GM23338 (cell line): Measurements from ENCODE around the gene SH3RF3. TPM values are rescaled to one million over a fixed set of nuclear protein-coding genes. Genes with fewer than 3 reads are reported as not detected.

ENCODE experiments used
- ATAC-seq: fragments of 200-7000 bp; cut with Tn5 transposase; 3 replicates; pipeline ENCODE4 v1.9.1; 2020
- DNase-seq: peaks from one replicate; pipeline ENCODE4 v3.0.0-alpha.2; 2015; ENCODE audit warnings: low spot score
- H2AFZ ChIP-seq: fragments of 200-600 bp; sonication (generic); 2 replicates; pipeline ENCODE4 v1.8.0; 2016; ENCODE audit warnings: antibody characterized with exemption, mild to moderate bottlenecking, moderate library complexity
- H3F3A ChIP-seq: fragments of 200-600 bp; sonication (generic); replicated peaks from 2 replicates; pipeline ENCODE4 v1.8.0; 2017; ENCODE audit warnings: antibody characterized with exemption, mixed run types, low read depth
- H3K27ac ChIP-seq: fragments of 200-600 bp; sonication (generic); 2 replicates; pipeline ENCODE4 v1.6.1; 2016; ENCODE audit warnings: low read depth
- H3K27me3 ChIP-seq: fragments of 200-600 bp; sonication (generic); 2 replicates; pipeline ENCODE4 v1.8.0; 2016; ENCODE audit warnings: mild to moderate bottlenecking, mixed run types, moderate library complexity; ENCODE audit not compliant: insufficient read depth
- H3K36me3 ChIP-seq: fragments of 200-600 bp; sonication (generic); 2 replicates; pipeline ENCODE4 v1.8.0; 2016; ENCODE audit warnings: mild to moderate bottlenecking; ENCODE audit not compliant: insufficient read depth
- H3K4me1 ChIP-seq: fragments of 200-600 bp; sonication (generic); 2 replicates; pipeline ENCODE4 v1.8.0; 2016; ENCODE audit warnings: mild to moderate bottlenecking, moderate library complexity; ENCODE audit not compliant: insufficient read depth
- H3K4me2 ChIP-seq: fragments of 200-600 bp; sonication (generic); 2 replicates; pipeline ENCODE4 v1.7.1; 2017; ENCODE audit warnings: mixed run types
- H3K4me3 ChIP-seq: fragments of 200-600 bp; sonication (generic); 2 replicates; pipeline ENCODE4 v1.6.1; 2016; ENCODE audit warnings: mixed run types
- H3K79me2 ChIP-seq: fragments of 200-600 bp; sonication (generic); replicated peaks from 2 replicates; pipeline ENCODE4 v1.8.0; 2017; ENCODE audit warnings: mild to moderate bottlenecking; ENCODE audit not compliant: insufficient read depth
- H3K9me2 ChIP-seq: fragments of 200-600 bp; sonication (generic); 2 replicates; pipeline ENCODE4 v1.8.0; 2017; ENCODE audit not compliant: insufficient read depth
- H4K20me1 ChIP-seq: fragments of 200-600 bp; sonication (generic); replicated peaks from 2 replicates; pipeline ENCODE4 v1.8.0; 2017; ENCODE audit warnings: mild to moderate bottlenecking; ENCODE audit not compliant: insufficient read depth
- H3K27ac Mint-ChIP-seq: 2 replicates; pipeline ENCODE4 v1.8.0; 2020; ENCODE audit warnings: inconsistent platforms, mild to moderate bottlenecking, moderate library complexity, mixed read lengths
- H3K27me3 Mint-ChIP-seq: 3 replicates; pipeline ENCODE4 v1.8.0; 2022; ENCODE audit warnings: low read depth, mild to moderate bottlenecking, moderate library complexity, mixed read lengths, inconsistent platforms; ENCODE audit not compliant: insufficient read depth, poor library complexity
- H3K36me3 Mint-ChIP-seq: 3 replicates; pipeline ENCODE4 v1.8.0; 2021; ENCODE audit warnings: low read depth, mild to moderate bottlenecking, inconsistent platforms, moderate library complexity, mixed read lengths
- H3K4me1 Mint-ChIP-seq: 3 replicates; pipeline ENCODE4 v1.8.0; 2020; ENCODE audit warnings: mild to moderate bottlenecking, inconsistent platforms, mixed read lengths
- H3K4me3 Mint-ChIP-seq: 3 replicates; pipeline ENCODE4 v1.8.0; 2021; ENCODE audit warnings: moderate library complexity, mild to moderate bottlenecking, inconsistent platforms, mixed read lengths
- H3K9me3 Mint-ChIP-seq: 3 replicates; pipeline ENCODE4 v1.8.0; 2020; ENCODE audit warnings: moderate library complexity, mild to moderate bottlenecking, inconsistent platforms, mixed read lengths
- CREB1 ChIP-seq: fragments of 250-450 bp; sonication (Bioruptor Pico); IDR thresholded peaks from 2 replicates; pipeline ENCODE4 v1.5.0; 2020; ENCODE audit warnings: low read depth, mild to moderate bottlenecking, moderate library complexity
- EZH2 ChIP-seq: fragments of 200-600 bp; sonication (generic); IDR thresholded peaks from one replicate; pipeline ENCODE4 v1.8.0; 2017; ENCODE audit warnings: antibody characterized with exemption, mild to moderate bottlenecking, low read depth; ENCODE audit not compliant: unreplicated experiment
- EZH2phosphoT487 ChIP-seq: fragments of 200-600 bp; sonication (generic); IDR thresholded peaks from one replicate; pipeline ENCODE4 v1.8.1; 2018; ENCODE audit warnings: antibody characterized with exemption; ENCODE audit not compliant: unreplicated experiment
- POLR2AphosphoS5 ChIP-seq: IDR thresholded peaks from 2 replicates; pipeline ENCODE4 v1.6.1; 2016; ENCODE audit warnings: antibody characterized with exemption, low read depth
- STAT1 ChIP-seq: IDR thresholded peaks from one replicate; pipeline ENCODE4 v1.6.1; 2016; ENCODE audit warnings: antibody characterized with exemption; ENCODE audit not compliant: unreplicated experiment
- ZNF331 ChIP-seq: fragments of 250-450 bp; sonication (Bioruptor Pico); IDR thresholded peaks from 2 replicates; pipeline ENCODE4 v1.5.0; 2020; ENCODE audit warnings: low read depth, mild to moderate bottlenecking, moderate library complexity
- ZNF462 ChIP-seq: fragments of 250-450 bp; sonication (Bioruptor Pico); IDR thresholded peaks from 2 replicates; pipeline ENCODE4 v1.5.0; 2020; ENCODE audit warnings: mild to moderate bottlenecking, moderate library complexity
- polyA plus RNA-seq: library from polyadenylated mRNA; unstranded; fragments of >200 nt; fragmentation: Nextera tagmentation; extraction: Ambion mirVana; gene quantifications from 2 replicates; pipeline ENCODE4 v1.2.1, GENCODE V29; 2016
- total RNA-seq: library from RNA; depleted of rRNA; stranded (reverse); fragments of >200 nt; shearing (Covaris generic); gene quantifications from 2 replicates; pipeline ENCODE4 v1.2.3, GENCODE V29; 2014
- TF ChIP-seq, protein P1 (sequence below), 2 experiments: fragments of 200-600 bp in 1 of 2; sonication (generic) in 1 of 2; conservative IDR thresholded peaks; 2 replicates each; pipeline versions ENCODE4 v1.5.1 to v1.6.1; 2016 to 2017; ENCODE audit warnings: antibody characterized with exemption in 2 of 2, low read depth in 2 of 2, mild to moderate bottlenecking in 2 of 2, moderate library complexity in 1 of 2

Gene SH3RF3
- total and polyA plus RNA-seq, 2 experiments from 2014 or later, result 0.11 to 0.63 TPM

GRCh38 chr2:109421101-109421500, 292.1 kb downstream of the SH3RF3 start:
- Mint-ChIP-seq H3K4me3 (no peak overlapping the region), H3K27ac (no peak overlapping the region), H3K4me1 (no peaks in the 10 kb centered on the region; the same call in 2 of the 3 replicates), H3K27me3 (peaks cover 7% of the 10 kb centered on the region), H3K9me3 (no peaks in the 10 kb centered on the region), H3K36me3 (no peaks in the 10 kb centered on the region)
- Histone ChIP-seq H3K79me2 (no peaks in the 10 kb centered on the region), H3K4me3 (no peak overlapping the region), H2AFZ (no peak overlapping the region), H4K20me1 (no peaks in the 10 kb centered on the region), H3K4me2 (no peak overlapping the region), H3K27me3 (no peaks in the 10 kb centered on the region), H3F3A (no peaks in the 10 kb centered on the region), H3K27ac (no peak overlapping the region), H3K9me2 (0 out of 2 replicates have a peak, but pooled peaks cover under 1% of the 10 kb centered on the region), H3K4me1 (no peaks in the 10 kb centered on the region), H3K36me3 (no peaks in the 10 kb centered on the region)
- no peak for DNase-seq
- TF ChIP-seq POLR2AphosphoS5 (no peak), EZH2phosphoT487 (no peak), EZH2 (no peak), STAT1 (no peak), ZNF462 (CRISPR knock-in tag) (no peak), ZNF331 (no peak)
- no peak for ATAC-seq

DNA sequence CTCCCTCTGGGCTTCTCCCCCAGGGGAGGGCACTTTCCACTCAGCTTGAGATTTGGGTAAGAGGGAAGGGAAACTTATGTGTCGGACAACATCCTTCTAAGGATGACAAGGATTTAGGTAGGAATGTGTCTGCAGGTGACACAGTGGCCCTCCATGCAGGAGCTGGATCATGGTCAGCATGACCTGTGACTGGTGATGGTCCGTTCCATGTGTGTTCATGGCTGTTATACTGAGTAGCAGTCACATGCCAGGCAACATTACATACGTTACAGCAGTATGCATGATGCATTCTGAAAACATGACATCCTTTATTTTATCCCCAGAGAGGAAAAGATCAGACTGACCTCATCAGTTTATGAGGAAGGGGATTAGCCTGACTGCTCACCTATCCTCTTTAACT, 292.6 kb downstream of the SH3RF3 start:
- Histone ChIP-seq H3K4me3 (no peak overlapping the region), H3K79me2 (no peaks in the 10 kb centered on the region), H2AFZ (no peak overlapping the region), H3F3A (no peaks in the 10 kb centered on the region), H4K20me1 (no peaks in the 10 kb centered on the region), H3K4me1 (no peaks in the 10 kb centered on the region), H3K4me2 (no peak overlapping the region), H3K9me2 (0 out of 2 replicates have a peak, but pooled peaks cover 3% of the 10 kb centered on the region), H3K36me3 (no peaks in the 10 kb centered on the region), H3K27ac (no peak overlapping the region), H3K27me3 (no peaks in the 10 kb centered on the region)
- no peak for TF ChIP-seq ZNF331
- TF ChIP-seq, protein P1, sequence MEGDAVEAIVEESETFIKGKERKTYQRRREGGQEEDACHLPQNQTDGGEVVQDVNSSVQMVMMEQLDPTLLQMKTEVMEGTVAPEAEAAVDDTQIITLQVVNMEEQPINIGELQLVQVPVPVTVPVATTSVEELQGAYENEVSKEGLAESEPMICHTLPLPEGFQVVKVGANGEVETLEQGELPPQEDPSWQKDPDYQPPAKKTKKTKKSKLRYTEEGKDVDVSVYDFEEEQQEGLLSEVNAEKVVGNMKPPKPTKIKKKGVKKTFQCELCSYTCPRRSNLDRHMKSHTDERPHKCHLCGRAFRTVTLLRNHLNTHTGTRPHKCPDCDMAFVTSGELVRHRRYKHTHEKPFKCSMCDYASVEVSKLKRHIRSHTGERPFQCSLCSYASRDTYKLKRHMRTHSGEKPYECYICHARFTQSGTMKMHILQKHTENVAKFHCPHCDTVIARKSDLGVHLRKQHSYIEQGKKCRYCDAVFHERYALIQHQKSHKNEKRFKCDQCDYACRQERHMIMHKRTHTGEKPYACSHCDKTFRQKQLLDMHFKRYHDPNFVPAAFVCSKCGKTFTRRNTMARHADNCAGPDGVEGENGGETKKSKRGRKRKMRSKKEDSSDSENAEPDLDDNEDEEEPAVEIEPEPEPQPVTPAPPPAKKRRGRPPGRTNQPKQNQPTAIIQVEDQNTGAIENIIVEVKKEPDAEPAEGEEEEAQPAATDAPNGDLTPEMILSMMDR (conservative IDR thresholded peaks at IDR 0.05; ENCODE audit: low read depth in 2 of 2), result no peak
- no peak for TF ChIP-seq CREB1
- no peak for TF ChIP-seq EZH2
- no peaks in the 10 kb centered on the region for H3K9me3 Mint-ChIP-seq
- H3K27ac Mint-ChIP-seq, result no peak overlapping the region
- ATAC-seq, result no peak
- peaks cover 7% of the 10 kb centered on the region for H3K27me3 Mint-ChIP-seq
- no peaks in the 10 kb centered on the region for H3K36me3 Mint-ChIP-seq
- H3K4me1 Mint-ChIP-seq, result no peaks in the 10 kb centered on the region; the same call in 2 of the 3 replicates
- no peak for DNase-seq
- no peak overlapping the region for H3K4me3 Mint-ChIP-seq
